DOHH2 (cell line): ENCODE data around the gene TMEM94.

Experiments
- H3F3A ChIP-seq: fragments of 200-600 bp; sonication (generic), shearing (Covaris generic); 2 replicates; pipeline ENCODE4 v1.6.0; 2016; ENCODE audit warnings: antibody characterized with exemption, mild to moderate bottlenecking; ENCODE audit not compliant: control insufficient read depth, insufficient read depth
- H3K27ac ChIP-seq: fragments of 200-600 bp; sonication (generic); 2 replicates; pipeline ENCODE4 v1.5.1; 2014; ENCODE audit warnings: low read depth, mild to moderate bottlenecking, low read length, moderate library complexity
- H3K27me3 ChIP-seq: fragments of 200-600 bp; sonication (generic); 2 replicates; pipeline ENCODE4 v1.6.1; 2014; ENCODE audit warnings: mild to moderate bottlenecking, low read length, mixed read lengths; ENCODE audit not compliant: control insufficient read depth
- H3K36me3 ChIP-seq: fragments of 200-600 bp; sonication (generic); 2 replicates; pipeline ENCODE4 v1.6.1; 2014; ENCODE audit warnings: mild to moderate bottlenecking, low read length, moderate library complexity, mixed read lengths; ENCODE audit not compliant: control insufficient read depth
- H3K4me1 ChIP-seq: fragments of 200-600 bp; sonication (generic); 2 replicates; pipeline ENCODE4 v1.6.1; 2014; ENCODE audit warnings: mild to moderate bottlenecking, low read length, mixed read lengths; ENCODE audit not compliant: control insufficient read depth
- H3K4me2 ChIP-seq: fragments of 200-600 bp; sonication (generic); 2 replicates; pipeline ENCODE4 v1.6.0; 2014; ENCODE audit warnings: mild to moderate bottlenecking, low read length, moderate library complexity
- H3K4me3 ChIP-seq: fragments of 200-600 bp; sonication (generic); 2 replicates; pipeline ENCODE4 v1.5.1; 2014; ENCODE audit warnings: mild to moderate bottlenecking, low read length, mixed read lengths
- H3K79me2 ChIP-seq: fragments of 200-600 bp; sonication (generic); 2 replicates; pipeline ENCODE4 v1.6.1; 2014; ENCODE audit warnings: mild to moderate bottlenecking, low read length, mixed read lengths; ENCODE audit not compliant: control insufficient read depth
- H3K9me2 ChIP-seq: fragments of 200-600 bp; sonication (generic); replicated peaks from 2 replicates; pipeline ENCODE4 v1.6.1; 2014; ENCODE audit warnings: mild to moderate bottlenecking, low read length, mixed read lengths; ENCODE audit not compliant: control insufficient read depth
- H3K9me3 ChIP-seq: fragments of 200-600 bp; sonication (generic); 2 replicates; pipeline ENCODE4 v1.6.1; 2014; ENCODE audit warnings: antibody characterized with exemption, low read length, mixed read lengths; ENCODE audit not compliant: control insufficient read depth, insufficient read depth
- H4K20me1 ChIP-seq: fragments of 200-600 bp; sonication (generic); 2 replicates; pipeline ENCODE4 v1.6.0; 2014; ENCODE audit warnings: low read depth, mild to moderate bottlenecking, antibody characterized with exemption, low read length, moderate library complexity; ENCODE audit not compliant: control insufficient read depth, insufficient read depth
- EZH2phosphoT487 ChIP-seq: fragments of 200-600 bp; sonication (generic); IDR thresholded peaks from 2 replicates; pipeline ENCODE4 v1.6.1; 2017; ENCODE audit warnings: borderline replicate concordance, mild to moderate bottlenecking, antibody characterized with exemption, low read length, moderate library complexity, mixed read lengths
- TF ChIP-seq, protein P1 (sequence below): fragments of 200-600 bp; sonication (generic); IDR thresholded peaks from one replicate; pipeline ENCODE4 v1.5.1; 2014; ENCODE audit warnings: antibody characterized with exemption, mild to moderate bottlenecking, low read depth, low read length; ENCODE audit not compliant: poor library complexity, severe bottlenecking

The TMEM94 gene

GRCh38 chr17:75459246-75459589 is 2.8 kb downstream of the TMEM94 start:
- peaks cover 28% of the 10 kb centered on the region for H3K4me1 ChIP-seq
- H3F3A ChIP-seq, result no peaks in the 10 kb centered on the region
- H4K20me1 ChIP-seq, result no peaks in the 10 kb centered on the region
- H3K4me2 ChIP-seq, result no peak overlapping the region
- no peak overlapping the region for H3K27ac ChIP-seq
- no peaks in the 10 kb centered on the region for H3K9me2 ChIP-seq
- H3K9me3 ChIP-seq, result no peaks in the 10 kb centered on the region
- H3K36me3 ChIP-seq, result peaks cover 4% of the 10 kb centered on the region; the same call in 1 of the 2 replicates
- H3K4me3 ChIP-seq, result no peak overlapping the region
- no peak for TF ChIP-seq EZH2phosphoT487
- TF ChIP-seq, protein P1, sequence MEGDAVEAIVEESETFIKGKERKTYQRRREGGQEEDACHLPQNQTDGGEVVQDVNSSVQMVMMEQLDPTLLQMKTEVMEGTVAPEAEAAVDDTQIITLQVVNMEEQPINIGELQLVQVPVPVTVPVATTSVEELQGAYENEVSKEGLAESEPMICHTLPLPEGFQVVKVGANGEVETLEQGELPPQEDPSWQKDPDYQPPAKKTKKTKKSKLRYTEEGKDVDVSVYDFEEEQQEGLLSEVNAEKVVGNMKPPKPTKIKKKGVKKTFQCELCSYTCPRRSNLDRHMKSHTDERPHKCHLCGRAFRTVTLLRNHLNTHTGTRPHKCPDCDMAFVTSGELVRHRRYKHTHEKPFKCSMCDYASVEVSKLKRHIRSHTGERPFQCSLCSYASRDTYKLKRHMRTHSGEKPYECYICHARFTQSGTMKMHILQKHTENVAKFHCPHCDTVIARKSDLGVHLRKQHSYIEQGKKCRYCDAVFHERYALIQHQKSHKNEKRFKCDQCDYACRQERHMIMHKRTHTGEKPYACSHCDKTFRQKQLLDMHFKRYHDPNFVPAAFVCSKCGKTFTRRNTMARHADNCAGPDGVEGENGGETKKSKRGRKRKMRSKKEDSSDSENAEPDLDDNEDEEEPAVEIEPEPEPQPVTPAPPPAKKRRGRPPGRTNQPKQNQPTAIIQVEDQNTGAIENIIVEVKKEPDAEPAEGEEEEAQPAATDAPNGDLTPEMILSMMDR, result no peak
- H3K27me3 ChIP-seq, result no peaks in the 10 kb centered on the region
- peaks cover 28% of the 10 kb centered on the region for H3K79me2 ChIP-seq

DNA sequence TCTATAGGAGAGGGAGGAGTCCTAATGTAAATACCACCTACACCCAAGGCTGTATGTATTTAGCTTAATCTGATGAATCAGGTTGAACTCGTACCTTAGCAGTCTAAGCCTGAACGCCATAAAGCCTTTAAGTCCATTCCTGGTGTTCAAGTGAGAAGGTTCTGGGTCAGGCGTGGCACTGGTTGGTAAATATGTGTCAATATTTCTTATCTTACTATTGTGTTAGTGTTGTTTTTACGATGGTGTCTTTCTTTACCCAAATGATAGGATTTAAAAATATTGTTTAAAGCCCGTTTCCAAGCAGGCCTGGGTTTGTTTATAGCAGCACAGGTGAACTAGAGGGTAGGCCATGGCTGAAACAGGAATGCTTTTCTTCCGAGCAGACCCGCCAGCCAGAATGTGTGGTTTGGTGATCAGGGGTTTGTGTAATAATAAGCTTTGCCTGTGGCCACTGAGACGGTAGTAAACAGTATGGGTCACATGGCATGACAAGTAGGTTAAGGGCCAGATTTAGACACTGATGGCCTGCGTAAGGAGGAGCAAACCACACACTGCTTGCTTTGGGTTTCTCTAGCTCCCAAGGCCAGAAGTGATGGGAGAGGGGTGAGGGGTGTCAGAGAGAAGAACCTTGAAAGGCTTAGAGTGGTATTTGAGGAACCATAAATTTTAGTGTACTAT is 3.3 kb downstream of the TMEM94 start:
- Histone ChIP-seq H3K4me3 (no peak overlapping the region), H3K27me3 (no peaks in the 10 kb centered on the region), H3K79me2 (peaks cover 28% of the 10 kb centered on the region), H3K9me3 (no peaks in the 10 kb centered on the region), H3F3A (no peaks in the 10 kb centered on the region), H3K36me3 (peaks cover 4% of the 10 kb centered on the region; the same call in 1 of the 2 replicates), H4K20me1 (no peaks in the 10 kb centered on the region), H3K4me2 (peak overlapping the region; percentile 7; the same call in 1 of the 2 replicates), H3K9me2 (no peaks in the 10 kb centered on the region), H3K27ac (no peak overlapping the region), H3K4me1 (peaks cover 23% of the 10 kb centered on the region)
- TF ChIP-seq, protein P1, result no peak
- TF ChIP-seq EZH2phosphoT487, result no peak

DNA sequence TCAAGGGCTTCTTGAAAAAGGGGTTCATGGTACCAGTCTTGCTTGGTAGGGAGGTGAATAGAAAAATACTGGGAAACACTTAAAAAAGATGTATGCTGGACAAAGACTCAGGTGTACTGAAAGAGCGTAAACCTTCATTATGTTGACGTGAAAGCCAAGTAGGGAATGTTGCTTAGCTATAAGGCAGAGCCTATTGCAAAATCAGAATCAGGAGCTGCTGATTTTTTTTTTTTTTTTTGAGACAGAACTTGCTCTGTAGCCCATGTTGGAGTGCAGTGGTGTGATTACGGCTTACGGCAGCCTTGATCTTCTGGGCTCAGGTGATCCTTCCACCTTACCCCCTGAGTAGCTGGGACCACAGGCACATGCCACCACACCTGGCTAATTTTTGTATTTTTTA is 3.9 kb downstream of the TMEM94 start:
- Histone ChIP-seq H3K4me1 (peaks cover 20% of the 10 kb centered on the region), H3K9me2 (no peaks in the 10 kb centered on the region), H3K9me3 (no peaks in the 10 kb centered on the region), H3K27ac (no peak overlapping the region), H3F3A (no peaks in the 10 kb centered on the region), H3K79me2 (peaks cover 31% of the 10 kb centered on the region), H4K20me1 (no peaks in the 10 kb centered on the region), H3K36me3 (peaks cover 4% of the 10 kb centered on the region; the same call in 1 of the 2 replicates), H3K4me2 (no peak overlapping the region), H3K27me3 (no peaks in the 10 kb centered on the region), H3K4me3 (no peak overlapping the region)
- TF ChIP-seq, protein P1, result no peak
- no peak for TF ChIP-seq EZH2phosphoT487
